OCI-LY7 (cell line): ENCODE data around the gene KRT3.

ENCODE experiments used
- EZH2phosphoT487 ChIP-seq: fragments of 200-600 bp; sonication (generic); IDR thresholded peaks from 2 replicates; pipeline ENCODE4 v1.6.1; 2018; ENCODE audit warnings: low read depth, borderline replicate concordance, mild to moderate bottlenecking, mixed run types, antibody characterized with exemption, low read length, moderate library complexity, mixed read lengths
- TF ChIP-seq, protein P1 (sequence below): fragments of 200-600 bp; sonication (generic); conservative IDR thresholded peaks from 2 replicates; pipeline ENCODE4 v1.5.1; 2014; ENCODE audit warnings: mild to moderate bottlenecking, antibody characterized with exemption, low read length, moderate library complexity, mixed read lengths

DNA sequence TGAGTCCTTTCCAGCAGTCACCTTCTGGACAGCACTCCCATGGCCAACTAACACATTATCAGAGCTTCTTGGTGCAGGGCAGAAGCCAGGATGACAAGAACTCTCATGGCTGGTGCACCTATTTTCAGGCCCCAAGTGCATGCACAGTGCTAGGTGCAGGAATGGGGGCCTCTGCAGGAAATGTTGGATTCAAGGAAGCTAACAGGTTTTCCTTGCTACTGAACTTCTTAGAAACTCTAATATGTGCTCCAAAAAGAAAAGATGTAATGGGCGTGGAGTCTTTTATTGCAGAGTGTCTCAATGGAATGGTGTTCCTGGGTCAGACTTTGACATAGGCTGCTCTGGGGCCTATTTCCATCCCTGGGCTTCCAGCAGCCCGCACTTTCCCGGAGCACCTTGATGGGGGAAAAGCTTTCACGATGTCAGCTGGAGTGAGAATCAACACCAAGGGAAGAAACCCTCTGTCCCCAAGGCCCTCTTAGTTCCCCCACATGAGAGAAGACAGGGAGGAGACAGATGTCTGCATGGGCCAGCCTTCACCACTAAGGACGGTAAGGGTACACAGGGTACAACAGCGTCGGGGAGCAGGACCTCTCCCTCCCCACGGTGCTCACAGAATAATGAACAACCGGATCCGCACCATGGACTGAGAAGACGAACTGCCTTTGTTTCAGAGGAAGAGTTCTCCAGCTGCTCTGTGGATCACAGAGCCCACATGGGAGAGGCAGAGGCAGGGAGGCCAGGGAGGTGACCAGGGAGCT, 6.9 kb downstream of the KRT3 start:
- TF ChIP-seq, protein P1, sequence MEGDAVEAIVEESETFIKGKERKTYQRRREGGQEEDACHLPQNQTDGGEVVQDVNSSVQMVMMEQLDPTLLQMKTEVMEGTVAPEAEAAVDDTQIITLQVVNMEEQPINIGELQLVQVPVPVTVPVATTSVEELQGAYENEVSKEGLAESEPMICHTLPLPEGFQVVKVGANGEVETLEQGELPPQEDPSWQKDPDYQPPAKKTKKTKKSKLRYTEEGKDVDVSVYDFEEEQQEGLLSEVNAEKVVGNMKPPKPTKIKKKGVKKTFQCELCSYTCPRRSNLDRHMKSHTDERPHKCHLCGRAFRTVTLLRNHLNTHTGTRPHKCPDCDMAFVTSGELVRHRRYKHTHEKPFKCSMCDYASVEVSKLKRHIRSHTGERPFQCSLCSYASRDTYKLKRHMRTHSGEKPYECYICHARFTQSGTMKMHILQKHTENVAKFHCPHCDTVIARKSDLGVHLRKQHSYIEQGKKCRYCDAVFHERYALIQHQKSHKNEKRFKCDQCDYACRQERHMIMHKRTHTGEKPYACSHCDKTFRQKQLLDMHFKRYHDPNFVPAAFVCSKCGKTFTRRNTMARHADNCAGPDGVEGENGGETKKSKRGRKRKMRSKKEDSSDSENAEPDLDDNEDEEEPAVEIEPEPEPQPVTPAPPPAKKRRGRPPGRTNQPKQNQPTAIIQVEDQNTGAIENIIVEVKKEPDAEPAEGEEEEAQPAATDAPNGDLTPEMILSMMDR: no peak
- no peak for TF ChIP-seq EZH2phosphoT487
